Measurements from ENCODE around the gene HS6ST3.

HS6ST3 gene

DNA sequence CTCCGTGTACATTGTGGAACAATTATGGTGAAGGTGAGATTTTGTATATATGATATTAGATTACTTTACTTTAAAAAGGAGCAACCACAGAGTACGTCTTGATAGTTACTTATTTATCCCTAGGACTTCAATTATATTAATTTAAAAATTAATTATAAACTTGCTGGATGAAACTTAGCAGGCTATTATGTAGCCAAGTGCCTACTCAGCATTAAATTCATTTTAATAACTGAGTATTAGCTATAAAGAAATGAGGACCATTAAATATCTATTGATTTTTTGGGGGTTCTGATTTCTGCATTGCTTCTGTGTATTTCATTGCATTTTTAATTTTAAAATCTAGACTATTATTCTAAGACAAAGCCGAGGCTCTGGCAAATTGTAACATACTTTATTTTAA is 109.4 kb downstream of the HS6ST3 start:
- no peak for DNase-seq (ENCODE audit: low spot score)

- DNase-seq (ENCODE audit: low spot score) = no peak
These were observed 110.9 kb downstream of the HS6ST3 start for GRCh38 chr13:96200810-96201209.

DNA sequence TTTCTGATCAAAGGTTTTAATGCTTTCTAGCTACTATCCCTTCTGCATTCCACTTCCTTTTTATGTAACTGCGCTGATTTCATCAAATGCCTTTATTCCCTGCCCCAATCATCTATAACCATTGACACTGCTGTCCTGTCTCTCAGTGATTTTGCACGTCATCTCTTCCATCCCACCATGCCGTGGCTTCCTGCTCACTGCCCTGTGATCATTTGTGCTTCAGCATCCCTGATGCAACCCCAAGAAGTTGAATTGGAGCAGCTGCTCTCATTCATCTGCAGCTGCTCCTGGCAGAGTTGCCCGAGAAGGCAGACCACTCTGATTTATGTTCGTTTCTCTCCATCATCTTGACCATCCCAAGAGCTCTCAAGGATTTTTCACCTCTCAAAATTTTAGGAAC is 112.4 kb downstream of the HS6ST3 start:
- no peak for DNase-seq (ENCODE audit: low spot score)

DNA sequence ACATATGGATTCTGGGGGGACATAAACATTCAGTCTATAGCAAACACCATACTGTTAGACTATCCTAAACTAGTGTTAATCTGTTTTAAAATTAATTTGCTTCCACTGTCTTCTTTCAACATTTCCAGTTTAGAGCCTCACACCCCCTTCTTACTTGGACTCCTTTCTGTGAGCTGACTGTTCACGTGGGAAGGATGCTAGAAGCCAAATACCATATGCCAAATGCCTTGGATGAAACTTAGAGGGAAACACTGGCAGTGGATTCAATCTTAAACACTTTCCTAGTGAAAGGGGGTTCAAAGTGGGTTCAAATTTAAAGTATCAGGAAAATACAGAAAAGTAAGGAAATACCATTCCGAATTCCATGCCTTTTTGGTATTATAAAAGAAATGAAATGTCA is 113.6 kb downstream of the HS6ST3 start:
- DNase-seq (ENCODE audit: low spot score) = no peak

DNA sequence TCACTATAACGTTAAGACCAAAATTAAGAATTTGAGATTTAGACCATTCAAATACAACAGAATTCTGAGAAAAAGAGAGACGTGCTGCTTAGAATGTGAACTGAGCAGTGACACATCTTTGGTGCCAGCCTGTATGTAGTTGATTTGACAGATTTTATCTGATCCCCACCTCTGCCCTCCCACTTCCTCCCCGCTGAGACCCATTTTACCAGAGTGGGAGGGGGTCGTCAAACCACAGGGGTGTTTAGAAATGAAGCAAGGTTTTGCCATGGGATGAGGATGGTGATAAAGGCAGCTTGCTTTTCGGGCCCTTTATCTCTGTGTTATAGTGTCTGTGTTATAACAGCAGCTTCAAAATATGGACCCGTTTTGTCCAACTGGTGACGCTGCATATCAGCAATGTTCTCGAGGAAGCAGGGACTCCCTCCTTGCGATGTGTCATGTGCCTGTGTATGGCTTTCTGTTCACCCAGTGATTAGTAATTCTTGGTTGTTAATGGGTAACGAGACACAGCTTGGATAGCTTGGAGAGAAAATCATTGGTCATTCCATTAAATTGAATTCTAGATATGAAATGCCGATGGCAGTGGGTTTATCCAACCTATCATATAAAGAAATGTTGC is 125.0 kb downstream of the HS6ST3 start:
- DNase-seq (ENCODE audit: low spot score) = no peak

- DNase-seq (ENCODE audit: low spot score) = no peak
These were observed 126.6 kb downstream of the HS6ST3 start for GRCh38 chr13:96216543-96216942.

- no peak for DNase-seq (ENCODE audit: low spot score)
These were observed 128.6 kb downstream of the HS6ST3 start for GRCh38 chr13:96218475-96218874.

- DNase-seq (ENCODE audit: low spot score) = no peak
These were observed 131.6 kb downstream of the HS6ST3 start for GRCh38 chr13:96221471-96221870.

DNA sequence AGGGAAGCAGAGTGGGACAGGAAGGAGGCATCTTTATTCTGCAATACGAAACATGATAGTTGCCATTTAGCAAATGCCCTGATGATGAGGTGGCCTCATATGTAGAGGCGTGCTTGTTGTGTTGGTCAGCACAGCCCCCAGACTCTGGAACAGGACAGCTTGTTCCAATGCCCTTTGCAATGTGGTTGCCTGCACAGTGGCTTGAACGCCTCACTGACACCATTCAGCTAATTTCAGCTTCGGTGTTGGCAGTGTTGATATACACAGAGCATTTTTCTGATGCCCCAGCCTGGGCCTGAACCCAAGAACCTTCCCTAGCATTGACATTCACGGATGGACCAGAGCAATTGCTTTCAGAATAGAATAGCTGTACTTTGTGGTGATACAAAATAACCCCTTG is 133.3 kb downstream of the HS6ST3 start:
- DNase-seq (ENCODE audit: low spot score) = no peak

GRCh38 chr13:96229356-96229755 is 139.4 kb downstream of the HS6ST3 start:
- no peak for DNase-seq (ENCODE audit: low spot score)

DNA sequence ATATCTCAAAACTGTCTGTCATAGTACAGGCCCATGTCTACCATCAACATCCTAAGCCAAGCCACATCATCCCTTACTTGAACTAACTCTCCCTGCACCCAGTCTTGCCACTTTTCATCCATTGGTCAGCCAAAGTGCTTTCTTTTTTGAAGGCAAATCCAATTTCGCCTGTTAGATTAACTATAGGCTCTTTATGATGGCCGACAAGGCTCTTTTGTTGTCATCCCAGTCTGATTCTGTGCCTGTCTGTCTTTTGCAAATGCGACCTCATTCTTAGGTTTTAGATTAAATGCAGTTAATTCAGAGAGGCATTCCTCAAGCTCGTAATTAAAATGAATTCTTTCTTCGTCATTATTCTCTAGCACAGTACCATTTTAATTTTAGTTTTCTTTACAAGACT is 148.3 kb downstream of the HS6ST3 start:
- DNase-seq (ENCODE audit: low spot score) = no peak

DNA sequence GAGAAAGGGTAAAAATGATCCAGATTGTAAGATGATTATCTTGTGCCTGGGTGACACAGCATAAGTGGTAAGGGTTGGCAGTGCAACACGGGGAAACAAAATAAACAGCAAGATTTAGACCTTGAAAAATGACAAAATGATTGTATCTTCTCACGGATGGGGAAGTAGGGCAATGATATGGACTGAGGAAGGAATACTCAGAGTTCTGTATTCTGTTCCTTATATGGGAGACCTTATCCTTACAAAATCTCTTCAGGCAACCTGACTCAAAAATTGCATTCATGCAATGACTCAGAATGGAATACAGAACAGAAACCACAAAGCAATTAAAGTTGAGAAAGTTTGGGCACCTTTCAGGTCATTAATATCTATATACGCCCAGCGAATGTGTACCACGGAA is 149.0 kb downstream of the HS6ST3 start:
- DNase-seq (ENCODE audit: low spot score) = no peak

- DNase-seq (ENCODE audit: low spot score) = no peak
These were observed 153.5 kb downstream of the HS6ST3 start for GRCh38 chr13:96243376-96243775.

DNA sequence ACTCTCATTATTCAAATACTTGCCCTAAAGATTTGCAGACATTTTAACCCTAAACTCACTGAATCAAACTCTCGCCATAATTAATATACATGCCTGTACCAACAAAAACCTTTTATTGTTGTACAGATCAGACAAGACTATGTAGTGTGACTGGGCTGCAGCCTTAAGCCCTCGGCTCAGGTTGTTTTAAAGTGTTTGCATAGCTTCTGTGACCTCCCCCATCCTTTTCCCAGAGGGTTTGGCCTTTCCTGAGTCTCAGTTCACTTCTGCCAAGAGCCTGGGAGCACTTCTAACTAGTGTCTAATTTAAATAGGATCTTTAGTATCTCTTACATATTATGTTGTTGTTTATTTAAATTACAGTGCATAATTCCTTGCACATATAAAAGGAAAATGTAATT is 158.2 kb downstream of the HS6ST3 start:
- DNase-seq (ENCODE audit: low spot score) = no peak

- no peak for DNase-seq (ENCODE audit: low spot score)
These were observed 159.1 kb downstream of the HS6ST3 start for GRCh38 chr13:96248996-96249395.

DNA sequence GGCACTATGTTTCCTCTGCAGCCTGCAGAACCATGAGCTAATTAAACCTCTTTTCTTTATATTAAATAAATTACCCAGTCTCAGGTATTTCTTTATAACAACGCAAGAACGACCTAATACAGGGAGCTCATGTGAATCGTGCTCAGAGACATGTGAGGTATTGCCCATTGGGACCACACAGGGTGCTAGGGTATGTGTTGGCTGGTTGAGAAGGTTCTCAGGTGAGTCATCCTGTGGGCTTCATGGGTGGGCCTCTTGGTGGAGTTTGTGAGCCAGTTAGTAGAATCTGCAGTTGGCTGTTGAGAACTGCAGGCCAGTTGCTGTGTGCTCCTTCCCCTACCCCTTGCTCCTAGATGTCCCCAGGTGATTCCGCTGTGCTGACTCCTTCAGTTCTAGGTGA is 163.0 kb downstream of the HS6ST3 start:
- no peak for DNase-seq (ENCODE audit: low spot score)

- DNase-seq (ENCODE audit: low spot score) = no peak
These were observed 183.3 kb downstream of the HS6ST3 start for GRCh38 chr13:96273196-96273595.

GRCh38 chr13:96274046-96274445 is 184.1 kb downstream of the HS6ST3 start:
- DNase-seq (ENCODE audit: low spot score) = no peak

- DNase-seq (ENCODE audit: low spot score) = no peak
These were observed 190.0 kb downstream of the HS6ST3 start for GRCh38 chr13:96279904-96280303.

DNA sequence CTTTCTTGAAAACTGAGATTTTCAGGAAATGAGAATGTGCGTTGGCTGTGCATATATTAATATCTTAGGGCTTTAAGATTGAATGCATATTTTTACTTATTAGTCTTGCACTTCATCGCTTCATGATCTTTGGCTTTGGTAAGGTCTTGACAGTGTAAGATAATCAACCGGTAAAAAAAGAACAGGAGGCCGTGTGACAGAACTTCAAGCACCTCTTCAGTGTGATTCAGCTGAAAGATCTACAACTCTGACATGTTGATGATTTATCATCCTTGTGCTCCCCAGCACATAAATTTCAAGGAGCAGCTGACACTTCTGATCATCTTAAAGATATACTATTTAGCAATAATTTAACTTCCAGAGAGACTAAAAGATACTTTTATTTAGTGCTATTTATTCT is 195.1 kb downstream of the HS6ST3 start:
- DNase-seq (ENCODE audit: low spot score) = no peak

GRCh38 chr13:96285729-96286128 is 195.8 kb downstream of the HS6ST3 start:
- no peak for DNase-seq (ENCODE audit: low spot score)

DNA sequence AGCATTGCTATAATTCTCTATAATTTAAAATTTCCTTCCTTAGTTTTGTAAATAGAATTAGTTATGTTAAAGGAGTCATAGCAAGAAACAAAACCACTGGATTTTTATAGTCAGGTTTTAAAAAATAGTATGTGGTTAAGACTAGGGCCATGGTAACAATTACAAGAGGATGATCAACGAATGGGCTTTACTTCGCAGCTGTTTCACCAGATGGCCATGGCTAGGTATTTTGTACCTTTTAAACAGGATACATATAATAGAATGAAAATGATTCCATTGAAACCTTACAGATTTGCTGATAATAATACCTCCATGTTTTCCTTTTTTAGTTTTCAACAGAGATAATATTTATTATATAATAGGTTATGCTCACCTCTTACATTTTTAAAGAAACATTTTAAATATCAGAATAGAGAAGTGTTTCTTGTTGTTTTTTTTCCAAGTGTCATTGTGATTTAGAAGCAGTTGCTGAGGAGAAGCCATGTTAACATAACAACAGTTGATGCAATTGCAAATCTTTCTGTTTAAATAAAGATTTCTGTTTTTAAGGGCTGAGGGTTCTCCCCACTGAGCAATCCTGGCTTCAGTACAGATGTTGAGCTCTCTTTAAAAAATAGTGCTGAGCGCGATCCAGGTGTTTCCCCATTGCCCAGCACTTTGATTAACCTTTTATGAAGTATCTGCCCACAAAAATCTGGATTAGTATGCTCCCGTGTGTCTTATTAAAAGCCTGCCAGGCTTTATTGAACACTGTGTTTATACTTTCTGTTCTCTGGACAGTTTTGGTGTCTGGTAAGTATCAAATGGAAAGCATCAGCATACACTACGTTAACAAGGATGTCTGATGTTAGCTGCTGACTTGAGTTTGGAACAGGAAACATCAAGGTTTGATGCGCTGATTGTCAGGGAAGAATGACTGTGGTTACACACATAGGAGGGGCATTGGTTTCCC is 205.3 kb downstream of the HS6ST3 start:
- DNase-seq (ENCODE audit: low spot score) = no peak

DNA sequence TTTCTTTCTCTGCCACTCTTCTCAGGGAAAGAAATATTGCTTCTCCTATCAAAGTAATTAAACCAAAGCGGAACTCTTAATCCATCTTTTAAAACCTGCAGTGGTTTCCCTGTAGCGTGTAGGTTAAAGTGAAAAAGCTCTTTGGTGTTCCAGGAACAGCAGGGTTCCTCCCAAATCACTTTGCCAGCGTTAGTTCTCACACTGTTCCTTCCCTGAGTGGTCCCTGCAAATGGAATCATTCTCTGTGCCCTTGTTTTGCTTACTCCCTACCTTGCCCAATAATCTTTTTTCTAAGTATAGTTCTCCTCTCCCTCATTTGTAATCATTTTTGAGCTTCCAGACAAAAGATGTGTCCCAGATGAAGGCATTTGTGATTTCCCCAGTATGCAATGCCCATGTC is 207.5 kb downstream of the HS6ST3 start:
- DNase-seq (ENCODE audit: low spot score) = no peak

DNA sequence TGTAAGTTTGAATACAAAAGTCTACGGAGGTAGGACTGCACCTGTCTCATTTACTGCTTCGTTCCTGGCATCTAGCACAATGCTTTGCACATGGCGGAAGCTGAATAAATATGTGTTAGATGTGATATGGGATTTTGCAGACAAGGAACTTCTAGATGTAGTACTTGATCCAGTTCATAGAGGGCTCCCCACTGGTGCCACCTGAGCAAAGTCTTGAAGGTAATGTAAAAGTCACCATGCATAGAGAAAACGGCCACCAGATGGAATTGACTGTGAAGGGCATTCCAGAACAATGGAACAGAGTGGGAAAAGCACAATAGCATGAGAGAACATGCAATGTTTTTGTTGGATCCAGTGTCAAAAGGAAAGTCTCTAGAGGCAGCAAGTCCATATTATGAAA is 209.3 kb downstream of the HS6ST3 start:
- DNase-seq (ENCODE audit: low spot score) = no peak

Data from CD4-positive, alpha-beta T cell treated with Interleukin-15 for 4 hours (primary cell).